SK-N-SH treated with all-trans-retinoic acid at 6 μM for 48 hours (cell line): ENCODE results near the gene SMIM22.

Experiments used
- ATAC-seq: fragments of 200-7000 bp; cut with Tn5 transposase; 3 replicates; pipeline ENCODE4 v1.9.1; 2020; ENCODE audit warnings: mild to moderate bottlenecking, moderate library complexity
- ARNTL ChIP-seq: fragments of 450-650 bp; formaldehyde crosslinking; IDR thresholded peaks from 2 replicates; pipeline ENCODE4 v1.5.0; 2020; ENCODE audit warnings: low read depth, mild to moderate bottlenecking, moderate library complexity, borderline replicate concordance
- BACH2 ChIP-seq: fragments of 250-450 bp; sonication (Bioruptor Pico); IDR thresholded peaks from 2 replicates; pipeline ENCODE4 v1.9.0; 2021; ENCODE audit warnings: mild to moderate bottlenecking, borderline replicate concordance
- CREB5 ChIP-seq: fragments of 250-450 bp; sonication (Bioruptor Pico); IDR thresholded peaks from 2 replicates; pipeline ENCODE4 v1.5.1; 2020; ENCODE audit warnings: low read depth, mild to moderate bottlenecking, moderate library complexity
- CSDC2 ChIP-seq: fragments of 250-450 bp; sonication (Bioruptor Pico); IDR thresholded peaks from 2 replicates; pipeline ENCODE4 v1.5.0; 2020; ENCODE audit warnings: mild to moderate bottlenecking, moderate library complexity
- CSRNP3 ChIP-seq: fragments of 250-450 bp; sonication (Bioruptor Pico); IDR thresholded peaks from 2 replicates; pipeline ENCODE4 v1.5.1; 2021; ENCODE audit warnings: mild to moderate bottlenecking, moderate library complexity
- ESRRG ChIP-seq: fragments of 250-450 bp; sonication (Bioruptor Pico); IDR thresholded peaks from 2 replicates; pipeline ENCODE4 v1.6.1; 2021; ENCODE audit warnings: mild to moderate bottlenecking
- GLIS3 ChIP-seq: fragments of 250-450 bp; sonication (Bioruptor Pico); IDR thresholded peaks from 2 replicates; pipeline ENCODE4 v1.5.0; 2020; ENCODE audit warnings: mild to moderate bottlenecking, moderate library complexity
- OSR1 ChIP-seq: fragments of 250-450 bp; sonication (Bioruptor Pico); IDR thresholded peaks from 2 replicates; pipeline ENCODE4 v1.8.0; 2022; ENCODE audit warnings: moderate library complexity, mild to moderate bottlenecking, inconsistent platforms
- PATZ1 ChIP-seq: fragments of 250-450 bp; sonication (Bioruptor Pico); IDR thresholded peaks from 2 replicates; pipeline ENCODE4 v1.8.0; 2020; ENCODE audit warnings: mild to moderate bottlenecking, moderate library complexity, borderline replicate concordance
- POU6F1 ChIP-seq: fragments of 250-450 bp; sonication (Bioruptor Pico); IDR thresholded peaks from 2 replicates; pipeline ENCODE4 v1.8.0; 2021; ENCODE audit warnings: low read depth, mild to moderate bottlenecking, moderate library complexity, borderline replicate concordance
- PPARA ChIP-seq: fragments of 250-450 bp; sonication (Bioruptor Pico); IDR thresholded peaks from 2 replicates; pipeline ENCODE4 v1.5.0; 2020; ENCODE audit warnings: mild to moderate bottlenecking, borderline replicate concordance
- RARB ChIP-seq: fragments of 250-450 bp; sonication (Bioruptor Pico); IDR thresholded peaks from 2 replicates; pipeline ENCODE4 v1.8.0; 2021; ENCODE audit warnings: mild to moderate bottlenecking, moderate library complexity
- SNAI2 ChIP-seq: fragments of 250-450 bp; sonication (Bioruptor Pico); IDR thresholded peaks from 2 replicates; pipeline ENCODE4 v1.5.0; 2020; ENCODE audit warnings: mild to moderate bottlenecking, moderate library complexity
- TCF4 ChIP-seq: fragments of 250-450 bp; sonication (Bioruptor Pico); IDR thresholded peaks from 2 replicates; pipeline ENCODE4 v1.8.0; 2021; ENCODE audit warnings: mild to moderate bottlenecking, moderate library complexity, borderline replicate concordance
- TOX ChIP-seq: fragments of 250-450 bp; sonication (Bioruptor Pico); IDR thresholded peaks from 2 replicates; pipeline ENCODE4 v1.8.0; 2021; ENCODE audit warnings: mild to moderate bottlenecking, moderate library complexity, borderline replicate concordance
- TSHZ2 ChIP-seq: fragments of 250-450 bp; sonication (Bioruptor Pico); IDR thresholded peaks from 2 replicates; pipeline ENCODE4 v1.5.0; 2020; ENCODE audit warnings: mild to moderate bottlenecking, moderate library complexity
- ZC3H10 ChIP-seq: fragments of 250-450 bp; sonication (Bioruptor Pico); IDR thresholded peaks from 2 replicates; pipeline ENCODE4 v1.5.1; 2021; ENCODE audit warnings: mild to moderate bottlenecking, moderate library complexity
- ZFP3 ChIP-seq: fragments of 250-450 bp; sonication (Bioruptor Pico); IDR thresholded peaks from 2 replicates; pipeline ENCODE4 v1.5.0; 2020; ENCODE audit warnings: mild to moderate bottlenecking, moderate library complexity
- ZFP30 ChIP-seq: fragments of 450-650 bp; formaldehyde crosslinking; IDR thresholded peaks from 2 replicates; pipeline ENCODE4 v1.5.0; 2022; ENCODE audit warnings: mild to moderate bottlenecking, moderate library complexity
- ZNF70 ChIP-seq: fragments of 450-650 bp; formaldehyde crosslinking; IDR thresholded peaks from 2 replicates; pipeline ENCODE4 v1.5.0; 2020; ENCODE audit warnings: mild to moderate bottlenecking, moderate library complexity
- ZNF8 ChIP-seq: fragments of 450-650 bp; formaldehyde crosslinking; IDR thresholded peaks from 2 replicates; pipeline ENCODE4 v1.5.0; 2020; ENCODE audit warnings: mild to moderate bottlenecking, moderate library complexity

The SMIM22 gene

GRCh38 chr16:4796982-4797804, 2.0 kb downstream of the SMIM22 start:
- ATAC-seq = no peak
- TF ChIP-seq ZNF8 (CRISPR knock-in tag) (no peak), ARNTL (no peak), CSDC2 (no peak), CSRNP3 (CRISPR knock-in tag) (no peak), TSHZ2 (no peak), ZFP3 (CRISPR knock-in tag) (no peak), SNAI2 (CRISPR knock-in tag) (no peak), GLIS3 (no peak), PPARA (CRISPR knock-in tag) (no peak), TCF4 (CRISPR knock-in tag) (no peak), TOX (CRISPR knock-in tag) (no peak), RARB (no peak), ZC3H10 (CRISPR knock-in tag) (no peak), POU6F1 (CRISPR knock-in tag) (no peak), ZFP30 (CRISPR knock-in tag) (no peak), BACH2 (CRISPR knock-in tag) (no peak), ESRRG (CRISPR knock-in tag) (no peak)

GRCh38 chr16:4797805-4798252, 2.7 kb downstream of the SMIM22 start:
- no peak for ATAC-seq
- TF ChIP-seq CSDC2 (no peak), CREB5 (CRISPR knock-in tag) (no peak), ZNF8 (CRISPR knock-in tag) (no peak), OSR1 (no peak), SNAI2 (CRISPR knock-in tag) (no peak), ZFP30 (CRISPR knock-in tag) (no peak)
- TF ChIP-seq, all 23 proteins: peak for 0

- ATAC-seq = no peak
- no peak for TF ChIP-seq PATZ1 (CRISPR knock-in tag)
- TF ChIP-seq ESRRG (CRISPR knock-in tag) = no peak
- no peak for TF ChIP-seq RARB
- no peak for TF ChIP-seq GLIS3
- no peak for TF ChIP-seq ZC3H10 (CRISPR knock-in tag)
- TF ChIP-seq POU6F1 (CRISPR knock-in tag) = no peak
- TF ChIP-seq ZFP30 (CRISPR knock-in tag) = no peak
- no peak for TF ChIP-seq BACH2 (CRISPR knock-in tag)
- no peak for TF ChIP-seq ZNF70 (CRISPR knock-in tag)
- TF ChIP-seq TSHZ2 = no peak
- no peak for TF ChIP-seq CSDC2
- no peak for TF ChIP-seq ZNF8 (CRISPR knock-in tag)
- TF ChIP-seq CSRNP3 (CRISPR knock-in tag) = no peak
Observed at GRCh38 chr16:4798456-4798855, 3.3 kb downstream of the SMIM22 start.
